Trophoblast cell (in vitro differentiated cells and primary cell): Measurements from ENCODE around the gene IGF1R.
A peak's percentile ranks its signal among the peaks of the same experiment; 100 is the strongest.

Experiments
- DNase-seq, 2 donors: peaks; one replicate each; pipeline ENCODE4 v3.0.0-alpha.2; 2016
- H2AFZ ChIP-seq: 2 replicates; pipeline ENCODE4 v1.6.1; 2013; ENCODE audit warnings: low read length, moderate library complexity, mild to moderate bottlenecking; ENCODE audit not compliant: insufficient read depth, poor library complexity
- H2AK5ac ChIP-seq: 2 replicates; pipeline ENCODE4 v1.6.1; 2013; ENCODE audit warnings: mild to moderate bottlenecking, low read length
- H2BK120ac ChIP-seq: 2 replicates; pipeline ENCODE4 v1.6.1; 2013; ENCODE audit warnings: low read length, mild to moderate bottlenecking, moderate library complexity; ENCODE audit not compliant: insufficient read depth, poor library complexity
- H2BK12ac ChIP-seq: 2 replicates; pipeline ENCODE4 v1.6.1; 2013; ENCODE audit warnings: mild to moderate bottlenecking, low read length, moderate library complexity
- H2BK5ac ChIP-seq: 2 replicates; pipeline ENCODE4 v1.6.1; 2013; ENCODE audit warnings: low read length, low read depth, moderate library complexity, mild to moderate bottlenecking; ENCODE audit not compliant: poor library complexity
- H3K14ac ChIP-seq: 2 replicates; pipeline ENCODE4 v1.6.1; 2013; ENCODE audit warnings: mild to moderate bottlenecking, low read length
- H3K18ac ChIP-seq: 2 replicates; pipeline ENCODE4 v1.6.1; 2013; ENCODE audit warnings: mild to moderate bottlenecking, low read length
- H3K23ac ChIP-seq: 2 replicates; pipeline ENCODE4 v1.6.1; 2013; ENCODE audit warnings: low read length
- H3K27ac ChIP-seq: 2 replicates; pipeline ENCODE4 v1.5.1; 2013; ENCODE audit warnings: low read depth, mild to moderate bottlenecking, inconsistent platforms, low read length, moderate library complexity
- H3K27me3 ChIP-seq: 2 replicates; pipeline ENCODE4 v1.6.1; 2013; ENCODE audit warnings: inconsistent platforms, mild to moderate bottlenecking, low read length, moderate library complexity; ENCODE audit not compliant: insufficient read depth
- H3K36me3 ChIP-seq, 2 experiments: 1 replicate in 1 of 2; 2 replicates in 1 of 2; pipeline ENCODE4 v1.6.1; 2013; ENCODE audit warnings: low read length in 2 of 2, mild to moderate bottlenecking in 2 of 2, moderate library complexity in 1 of 2; ENCODE audit not compliant: insufficient read depth in 2 of 2, control insufficient read depth in 1 of 2
- H3K4ac ChIP-seq: 2 replicates; pipeline ENCODE4 v1.6.1; 2013; ENCODE audit warnings: low read depth, mild to moderate bottlenecking, low read length, moderate library complexity
- H3K4me1 ChIP-seq, 2 experiments: 1 replicate in 1 of 2; 2 replicates in 1 of 2; pipeline ENCODE4 v1.6.1; 2013; ENCODE audit warnings: low read length in 2 of 2, mild to moderate bottlenecking in 2 of 2, moderate library complexity in 1 of 2; ENCODE audit not compliant: insufficient read depth in 2 of 2, control insufficient read depth in 1 of 2
- H3K4me2 ChIP-seq: 2 replicates; pipeline ENCODE4 v1.6.1; 2013; ENCODE audit warnings: inconsistent platforms, mild to moderate bottlenecking, low read length, moderate library complexity
- H3K4me3 ChIP-seq: 2 replicates; pipeline ENCODE4 v1.5.1; 2013; ENCODE audit warnings: mild to moderate bottlenecking, low read depth, low read length, inconsistent platforms
- H3K79me1 ChIP-seq: one replicate; pipeline ENCODE4 v1.6.1; 2013; ENCODE audit warnings: low read length
- H3K79me2 ChIP-seq: 2 replicates; pipeline ENCODE4 v1.6.1; 2013; ENCODE audit warnings: low read length, mild to moderate bottlenecking; ENCODE audit not compliant: control insufficient read depth, insufficient read depth, poor library complexity
- H3K9ac ChIP-seq: 2 replicates; pipeline ENCODE4 v1.6.1; 2013; ENCODE audit warnings: mild to moderate bottlenecking, low read length
- H3K9me3 ChIP-seq: 2 replicates; pipeline ENCODE4 v1.6.1; 2013; ENCODE audit warnings: low read depth, mild to moderate bottlenecking, control low read depth, inconsistent platforms, low read length; ENCODE audit not compliant: insufficient read depth
- H4K12ac ChIP-seq: 2 replicates; pipeline ENCODE4 v1.6.1; 2013; ENCODE audit warnings: low read depth, mild to moderate bottlenecking, low read length, moderate library complexity
- H4K8ac ChIP-seq: 2 replicates; pipeline ENCODE4 v1.6.1; 2013; ENCODE audit warnings: low read depth, mild to moderate bottlenecking, low read length, moderate library complexity
- H4K91ac ChIP-seq: one replicate; pipeline ENCODE4 v1.6.1; 2013; ENCODE audit warnings: low read depth, mild to moderate bottlenecking, low read length, moderate library complexity
- WGBS: extraction: QIAGEN DNeasy Blood & Tissue Kit; methylation state at CpG from one replicate; pipeline ENCODE4 v1.1.7; 2013; ENCODE audit warnings: missing lambda C conversion rate; ENCODE audit not compliant: insufficient read length, insufficient coverage; ENCODE audit errors: extremely low coverage; 5-methylcytosine and 5-hydroxymethylcytosine counted together

Gene IGF1R

DNA sequence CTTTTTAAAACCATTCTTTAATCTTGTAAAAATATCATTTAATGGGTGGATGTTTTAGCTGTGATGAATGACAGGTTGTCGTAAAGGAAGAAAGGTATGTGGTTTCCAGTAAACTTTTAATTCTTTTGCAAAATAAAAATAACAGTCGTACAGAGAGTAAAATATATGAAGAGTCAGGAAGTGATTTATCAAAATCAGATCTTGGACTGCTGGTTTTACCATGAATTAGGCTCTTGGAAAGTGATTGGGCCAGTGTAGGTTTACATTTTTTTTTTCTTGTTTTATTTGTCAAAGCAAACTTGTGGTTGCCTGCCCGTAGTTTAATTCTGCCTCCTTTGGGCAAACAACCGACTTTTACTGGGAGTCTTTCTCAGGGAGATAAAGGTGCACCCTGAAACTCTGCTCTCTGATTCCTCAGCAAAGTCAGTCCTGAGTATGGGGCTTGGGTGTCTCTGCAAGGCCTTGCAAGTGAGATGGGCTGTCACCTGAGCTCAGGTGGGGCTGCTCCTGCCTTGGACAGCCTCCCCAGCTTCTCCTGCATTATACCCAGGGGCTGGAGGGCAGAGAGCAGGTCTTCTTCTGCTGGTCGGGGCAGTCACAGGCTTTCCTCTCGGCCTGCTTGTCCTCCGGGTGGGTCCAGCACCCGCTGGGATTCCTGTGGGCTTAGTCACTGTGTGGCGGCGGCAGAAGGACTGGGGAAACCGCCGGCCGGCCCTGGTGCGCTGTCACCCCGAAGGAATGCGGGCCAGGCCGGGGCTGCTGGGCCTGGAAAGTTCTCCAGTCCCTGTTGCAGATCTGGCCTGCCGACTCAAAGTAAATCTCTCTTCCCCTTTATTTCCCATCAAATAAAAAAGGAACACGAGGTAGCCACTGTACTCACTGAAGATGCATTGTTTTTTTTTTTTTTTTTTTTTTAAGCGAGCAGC lies 79.0 kb downstream of the IGF1R start:
- no peak overlapping the region for H3K14ac ChIP-seq
- H2AK5ac ChIP-seq = no peak overlapping the region
- H3K79me2 ChIP-seq = peaks cover 37% of the 10 kb centered on the region
- H2BK5ac ChIP-seq = peak overlapping the region; percentile 100
- no peak overlapping the region for H3K18ac ChIP-seq
- no peaks in the 10 kb centered on the region for H3K27me3 ChIP-seq
- H3K4me2 ChIP-seq = peak overlapping the region; percentile 46
- peak overlapping the region; percentile 4 for H2BK12ac ChIP-seq
- no peak overlapping the region for H4K12ac ChIP-seq
- no peak overlapping the region for H3K4me3 ChIP-seq
- no peak overlapping the region for H2AFZ ChIP-seq
- no peak overlapping the region for H3K4ac ChIP-seq
- H3K9ac ChIP-seq = no peak overlapping the region
- peak overlapping the region; percentile 74 for H2BK120ac ChIP-seq
- no peaks in the 10 kb centered on the region for H3K9me3 ChIP-seq
- WGBS = no CpG with 5 or more reads among the region's 20 CpGs
- peaks cover 0 to 2% of the 10 kb centered on the region in 2 experiments for H3K36me3 ChIP-seq
- DNase-seq = peak; percentile 97
- peaks cover 25 to 46% of the 10 kb centered on the region in 2 experiments for H3K4me1 ChIP-seq
- peak overlapping the region; percentile 99 for H3K27ac ChIP-seq
- no peak overlapping the region for H3K23ac ChIP-seq
- peak overlapping the region; percentile 8 for H4K91ac ChIP-seq
- no peak overlapping the region for H4K8ac ChIP-seq
- peaks cover 46% of the 10 kb centered on the region for H3K79me1 ChIP-seq

DNA sequence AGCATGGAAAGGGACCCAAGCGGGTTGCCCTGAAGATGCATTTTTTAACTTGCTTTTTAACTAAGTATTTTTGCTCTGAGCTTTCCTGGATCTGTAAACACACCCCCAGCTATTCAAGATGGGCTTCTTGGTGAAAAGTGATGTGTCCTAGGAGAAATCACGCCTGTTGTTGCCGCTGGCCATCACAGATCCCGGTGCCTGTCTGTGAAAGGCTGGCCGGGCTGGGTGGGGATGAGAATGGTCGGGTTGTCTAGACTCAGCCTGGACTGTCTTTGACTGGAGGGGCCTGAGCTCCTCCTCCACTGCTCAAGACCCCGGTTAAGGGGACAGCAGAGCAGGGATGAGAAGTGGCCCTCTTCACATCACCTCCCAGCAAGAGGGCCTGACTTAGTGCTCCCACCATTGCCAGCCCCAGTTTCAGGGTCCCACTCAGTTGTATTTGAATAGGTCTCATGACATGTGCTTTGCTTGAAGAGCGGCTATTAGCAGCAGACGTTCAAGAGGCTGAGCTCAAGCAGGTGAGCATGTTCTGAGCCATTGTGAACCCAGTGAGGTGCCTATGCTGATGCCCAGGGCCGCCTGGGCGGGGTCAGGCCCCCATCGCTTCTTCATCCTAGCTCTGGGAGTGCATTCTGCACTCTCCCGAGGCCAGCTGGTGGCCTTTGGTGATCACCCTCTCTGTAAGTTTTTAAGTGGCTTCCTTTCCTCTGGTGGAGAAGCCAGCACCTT lies 79.9 kb downstream of the IGF1R start:
- peaks cover 21 to 41% of the 10 kb centered on the region in 2 experiments for H3K4me1 ChIP-seq
- H3K4ac ChIP-seq = peak overlapping the region; percentile 98
- H2BK5ac ChIP-seq = peak overlapping the region; percentile 100
- H3K36me3 ChIP-seq = peaks cover 0 to 2% of the 10 kb centered on the region in 2 experiments
- H3K23ac ChIP-seq = no peak overlapping the region
- H2BK120ac ChIP-seq = peak overlapping the region; percentile 100
- peak overlapping the region; percentile 99 for H3K18ac ChIP-seq
- peak overlapping the region; percentile 100 for H3K14ac ChIP-seq
- H3K27me3 ChIP-seq = no peaks in the 10 kb centered on the region
- peak overlapping the region; percentile 71 for H2AFZ ChIP-seq
- peaks cover 39% of the 10 kb centered on the region for H3K79me2 ChIP-seq
- no peaks in the 10 kb centered on the region for H3K9me3 ChIP-seq
- no CpG with 5 or more reads among the region's 13 CpGs for WGBS
- H3K4me3 ChIP-seq = no peak overlapping the region
- H4K8ac ChIP-seq = peak overlapping the region; percentile 95
- peak overlapping the region; percentile 99 for H4K91ac ChIP-seq
- H3K9ac ChIP-seq = peak overlapping the region; percentile 21
- H3K27ac ChIP-seq = peak overlapping the region; percentile 99
- peak overlapping the region; percentile 45 for H4K12ac ChIP-seq
- H3K4me2 ChIP-seq = peak overlapping the region; percentile 46
- peak; percentile 6 to 41 for DNase-seq
- peak overlapping the region; percentile 99 for H2AK5ac ChIP-seq
- H3K79me1 ChIP-seq = peaks cover 40% of the 10 kb centered on the region
- H2BK12ac ChIP-seq = peak overlapping the region; percentile 100

GRCh38 chr15:98728811-98729160 lies 80.4 kb downstream of the IGF1R start:
- Histone ChIP-seq H4K8ac (peak overlapping the region; percentile 95), H3K23ac (no peak overlapping the region), H3K4me3 (no peak overlapping the region), H3K27me3 (no peaks in the 10 kb centered on the region), H3K4me1 (peaks cover 22 to 41% of the 10 kb centered on the region in 2 experiments), H3K36me3 (peaks cover 0 to 2% of the 10 kb centered on the region in 2 experiments), H2BK5ac (peak overlapping the region; percentile 100), H2AK5ac (peak overlapping the region; percentile 99), H3K9ac (no peak overlapping the region), H2AFZ (no peak overlapping the region), H3K79me2 (peaks cover 41% of the 10 kb centered on the region), H3K79me1 (peaks cover 40% of the 10 kb centered on the region), H3K14ac (peak overlapping the region; percentile 100), H3K9me3 (no peaks in the 10 kb centered on the region), H3K4me2 (no peak overlapping the region), H3K4ac (peak overlapping the region; percentile 98), H3K27ac (peak overlapping the region; percentile 99), H4K12ac (peak overlapping the region; percentile 45), H2BK12ac (peak overlapping the region; percentile 100), H2BK120ac (peak overlapping the region; percentile 100), H3K18ac (peak overlapping the region; percentile 99), H4K91ac (peak overlapping the region; percentile 99)
- no peak for DNase-seq
- WGBS = no CpG with 5 or more reads among the region's 2 CpGs

GRCh38 chr15:98729446-98730042 lies 81.2 kb downstream of the IGF1R start:
- no peak overlapping the region for H4K12ac ChIP-seq
- no peak overlapping the region for H3K4me2 ChIP-seq
- peaks cover 22 to 40% of the 10 kb centered on the region in 2 experiments for H3K4me1 ChIP-seq
- peak overlapping the region; percentile 9 for H2BK12ac ChIP-seq
- peak overlapping the region; percentile 50 for H2BK120ac ChIP-seq
- H4K8ac ChIP-seq = peak overlapping the region; percentile 70
- no peak overlapping the region for H3K23ac ChIP-seq
- peak overlapping the region; percentile 99 for H3K4ac ChIP-seq
- no peak for DNase-seq
- peak overlapping the region; percentile 55 for H3K27ac ChIP-seq
- H3K79me2 ChIP-seq = peaks cover 38% of the 10 kb centered on the region
- no peaks in the 10 kb centered on the region for H3K9me3 ChIP-seq
- no peak overlapping the region for H3K9ac ChIP-seq
- H3K27me3 ChIP-seq = no peaks in the 10 kb centered on the region
- peak overlapping the region; percentile 31 for H2AK5ac ChIP-seq
- peaks cover 35% of the 10 kb centered on the region for H3K79me1 ChIP-seq
- H2BK5ac ChIP-seq = peak overlapping the region; percentile 5
- peak overlapping the region; percentile 33 for H3K4me3 ChIP-seq
- peaks cover 0 to 2% of the 10 kb centered on the region in 2 experiments for H3K36me3 ChIP-seq
- H2AFZ ChIP-seq = no peak overlapping the region
- H3K14ac ChIP-seq = peak overlapping the region; percentile 88
- H3K18ac ChIP-seq = peak overlapping the region; percentile 9
- peak overlapping the region; percentile 29 for H4K91ac ChIP-seq
- WGBS = no CpG with 5 or more reads among the region's 3 CpGs
